GM18502 (cell line): Measurements from ENCODE around the gene OSBP2.

Source experiments
- ATAC-seq: cut with Tn5 transposase; IDR thresholded peaks from one replicate; pipeline ENCODE4 v1.9.1; 2021; ENCODE audit warnings: mild to moderate bottlenecking; ENCODE audit not compliant: unreplicated experiment, poor library complexity

OSBP2 gene

GRCh38 chr22:30920407-30920806, 225.7 kb downstream of the OSBP2 start:
- no peak for ATAC-seq

- no peak for ATAC-seq
Measured at GRCh38 chr22:30921108-30921507, 226.4 kb downstream of the OSBP2 start.

- no peak for ATAC-seq
Measured at GRCh38 chr22:30922151-30922611, 227.5 kb downstream of the OSBP2 start.

- no peak for ATAC-seq
Measured at GRCh38 chr22:30923168-30923900, 228.7 kb downstream of the OSBP2 start.

- ATAC-seq, result no peak
Measured at GRCh38 chr22:30925667-30926066, 231.0 kb downstream of the OSBP2 start.

GRCh38 chr22:30926706-30927105, 232.0 kb downstream of the OSBP2 start:
- no peak for ATAC-seq

GRCh38 chr22:30927806-30928205, 233.1 kb downstream of the OSBP2 start:
- no peak for ATAC-seq

GRCh38 chr22:30928401-30928800, 233.7 kb downstream of the OSBP2 start:
- no peak for ATAC-seq

- ATAC-seq, result no peak
Measured at GRCh38 chr22:30930228-30930627, 235.6 kb downstream of the OSBP2 start.

- ATAC-seq, result no peak
Measured at GRCh38 chr22:30931541-30932300, 237.0 kb downstream of the OSBP2 start.

GRCh38 chr22:30932661-30933060, 238.0 kb downstream of the OSBP2 start:
- no peak for ATAC-seq

- ATAC-seq, result no peak
Measured at GRCh38 chr22:30933457-30933856, 238.8 kb downstream of the OSBP2 start.

GRCh38 chr22:30934053-30934452, 239.4 kb downstream of the OSBP2 start:
- no peak for ATAC-seq

- ATAC-seq, result no peak
Measured at GRCh38 chr22:30940685-30941362, 246.2 kb downstream of the OSBP2 start.

- no peak for ATAC-seq
Measured at GRCh38 chr22:30941363-30941740, 246.7 kb downstream of the OSBP2 start.

GRCh38 chr22:30943368-30943767, 248.7 kb downstream of the OSBP2 start:
- no peak for ATAC-seq

GRCh38 chr22:30944986-30945385, 250.3 kb downstream of the OSBP2 start:
- ATAC-seq, result no peak

- ATAC-seq, result no peak
Measured at GRCh38 chr22:30945653-30946052, 251.0 kb downstream of the OSBP2 start.

- ATAC-seq, result no peak
Measured at GRCh38 chr22:30946354-30946753, 251.7 kb downstream of the OSBP2 start.

- ATAC-seq, result no peak
Measured at GRCh38 chr22:30947173-30947815, 252.6 kb downstream of the OSBP2 start.
